Activated naive CD8-positive, alpha-beta T cell treated with anti-CD3 and anti-CD28 coated beads, Interleukin-2, amount 50 U/mL, for 24 hours (primary cell): ENCODE data around the gene HABP2.

Experiments
- ATAC-seq: fragments of 150-1000 bp; cut with Tn5 transposase; one replicate; pipeline ENCODE4 v1.10.0; 2021
- DNase-seq: peaks from one replicate; pipeline ENCODE4 v3.0.0; 2021
- H3K27ac Mint-ChIP-seq: one replicate; pipeline ENCODE4 v1.8.0; 2021; ENCODE audit warnings: mild to moderate bottlenecking, mixed read lengths
- H3K27me3 Mint-ChIP-seq: one replicate; pipeline ENCODE4 v1.8.0; 2021; ENCODE audit warnings: mixed read lengths
- H3K36me3 Mint-ChIP-seq: one replicate; pipeline ENCODE4 v1.8.0; 2021; ENCODE audit warnings: low read depth, mixed read lengths
- H3K4me1 Mint-ChIP-seq: one replicate; pipeline ENCODE4 v1.8.0; 2021; ENCODE audit warnings: mixed read lengths
- H3K4me3 Mint-ChIP-seq: one replicate; pipeline ENCODE4 v1.8.0; 2021; ENCODE audit warnings: mild to moderate bottlenecking, moderate library complexity, mixed read lengths
- H3K9me3 Mint-ChIP-seq: one replicate; pipeline ENCODE4 v1.8.0; 2021; ENCODE audit warnings: mixed read lengths

HABP2 gene

DNA sequence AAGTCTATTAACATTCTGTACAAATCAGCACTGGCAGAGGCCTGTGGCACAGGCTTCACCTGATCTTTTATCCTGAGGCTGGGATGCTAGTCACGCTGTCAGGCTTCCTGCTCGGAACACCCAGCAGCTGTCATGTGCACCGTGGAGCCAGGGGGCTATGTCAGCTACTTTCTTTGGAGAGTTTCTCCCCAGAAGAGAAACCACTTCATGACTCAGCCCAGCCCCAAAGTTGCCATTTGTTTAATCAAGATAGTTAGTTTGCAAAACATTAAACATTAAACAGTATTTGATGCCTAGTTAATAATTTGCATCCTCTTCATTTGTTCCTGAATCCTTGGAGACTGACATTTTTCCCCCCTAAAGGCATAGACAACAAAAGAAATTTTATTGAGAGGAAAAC is at the start of gene HABP2:
Gene HABP2 (plus strand): TSS at position 353 of the 400 bp plus-strand sequence. CDS start 69 bp downstream, outside the sequence.
- no peaks in the 10 kb centered on the region for H3K36me3 Mint-ChIP-seq
- DNase-seq (no peak), ATAC-seq (no peak)
- H3K9me3 Mint-ChIP-seq: no peaks in the 10 kb centered on the region
- peaks cover 10% of the 10 kb centered on the region for H3K27me3 Mint-ChIP-seq
- no peak within 1 kb of the TSS for H3K27ac Mint-ChIP-seq
- H3K4me3 Mint-ChIP-seq: no peak within 1 kb of the TSS
- H3K4me1 Mint-ChIP-seq: no peaks in the 10 kb centered on the region

GRCh38 chr10:113503930-113504329 is 48.9 kb upstream of the HABP2 start:
- Mint-ChIP-seq H3K4me1 (no peaks in the 10 kb centered on the region), H3K9me3 (no peaks in the 10 kb centered on the region), H3K4me3 (no peak overlapping the region), H3K36me3 (no peaks in the 10 kb centered on the region), H3K27ac (no peak overlapping the region), H3K27me3 (no peaks in the 10 kb centered on the region)
- ATAC-seq (no peak), DNase-seq (no peak)

DNA sequence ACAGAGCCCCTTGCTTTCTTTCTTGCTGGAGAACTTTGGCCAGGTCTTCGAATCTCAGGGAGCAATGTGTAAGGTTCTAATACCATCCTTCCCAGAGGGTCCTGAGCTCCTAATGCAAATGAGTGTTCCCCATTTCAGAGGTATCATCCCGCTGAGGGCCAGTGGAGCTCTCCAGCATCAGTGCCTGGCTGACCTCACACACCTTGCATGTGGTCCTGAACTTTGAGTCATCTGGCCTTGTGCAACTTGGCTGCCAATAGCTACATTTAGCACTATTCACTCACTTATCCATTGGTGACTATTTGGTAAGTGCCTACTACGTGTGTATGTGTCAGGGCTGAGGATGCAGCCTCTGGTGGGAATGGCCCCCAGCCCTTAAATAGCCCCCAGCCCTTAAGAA is 48.4 kb upstream of the HABP2 start:
- H3K27ac Mint-ChIP-seq: no peak overlapping the region
- H3K27me3 Mint-ChIP-seq: no peaks in the 10 kb centered on the region
- no peaks in the 10 kb centered on the region for H3K36me3 Mint-ChIP-seq
- no peaks in the 10 kb centered on the region for H3K9me3 Mint-ChIP-seq
- DNase-seq: no peak
- H3K4me3 Mint-ChIP-seq: no peak overlapping the region
- H3K4me1 Mint-ChIP-seq: no peaks in the 10 kb centered on the region
- no peak for ATAC-seq

DNA sequence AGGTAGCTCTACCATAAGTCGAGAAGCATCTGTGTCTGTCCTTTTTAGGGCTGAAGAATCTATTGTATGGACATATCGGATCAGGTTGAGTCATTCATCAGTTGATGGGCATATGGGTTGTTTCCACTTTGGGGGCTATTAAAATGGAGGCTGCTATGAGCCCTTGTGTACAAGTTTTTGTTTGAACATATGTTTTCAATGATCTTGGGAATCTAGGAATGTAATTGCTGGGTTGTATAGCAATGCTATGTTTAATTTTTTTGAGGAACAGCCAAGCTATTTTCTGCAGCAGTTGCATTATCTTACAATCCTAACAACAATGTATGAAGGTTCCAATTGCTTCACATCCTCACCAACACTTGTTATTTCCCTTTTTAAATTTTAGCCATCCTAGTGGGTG is 46.4 kb upstream of the HABP2 start:
- no peaks in the 10 kb centered on the region for H3K36me3 Mint-ChIP-seq
- H3K27ac Mint-ChIP-seq: no peak overlapping the region
- DNase-seq (no peak), ATAC-seq (no peak)
- H3K4me1 Mint-ChIP-seq: no peaks in the 10 kb centered on the region
- peaks cover 4% of the 10 kb centered on the region for H3K9me3 Mint-ChIP-seq
- no peak overlapping the region for H3K4me3 Mint-ChIP-seq
- H3K27me3 Mint-ChIP-seq: no peaks in the 10 kb centered on the region

GRCh38 chr10:113511419-113511818 is 41.4 kb upstream of the HABP2 start:
- H3K9me3 Mint-ChIP-seq: peaks cover 21% of the 10 kb centered on the region

GRCh38 chr10:113515161-113515560 is 37.7 kb upstream of the HABP2 start:
- ATAC-seq (no peak), DNase-seq (no peak)
- peaks cover 8% of the 10 kb centered on the region for H3K27me3 Mint-ChIP-seq
- H3K27ac Mint-ChIP-seq: no peak overlapping the region
- no peaks in the 10 kb centered on the region for H3K4me1 Mint-ChIP-seq
- no peaks in the 10 kb centered on the region for H3K36me3 Mint-ChIP-seq
- H3K4me3 Mint-ChIP-seq: no peak overlapping the region
- peaks cover 21% of the 10 kb centered on the region for H3K9me3 Mint-ChIP-seq

More at GRCh38 chr10:113511419-113511818, 41.4 kb upstream of the HABP2 start:
- DNase-seq: no peak
- no peak for ATAC-seq
- H3K4me3 Mint-ChIP-seq: no peak overlapping the region
- no peaks in the 10 kb centered on the region for H3K36me3 Mint-ChIP-seq
- peaks cover 7% of the 10 kb centered on the region for H3K27me3 Mint-ChIP-seq
- H3K27ac Mint-ChIP-seq: no peak overlapping the region
- H3K4me1 Mint-ChIP-seq: no peaks in the 10 kb centered on the region

DNA sequence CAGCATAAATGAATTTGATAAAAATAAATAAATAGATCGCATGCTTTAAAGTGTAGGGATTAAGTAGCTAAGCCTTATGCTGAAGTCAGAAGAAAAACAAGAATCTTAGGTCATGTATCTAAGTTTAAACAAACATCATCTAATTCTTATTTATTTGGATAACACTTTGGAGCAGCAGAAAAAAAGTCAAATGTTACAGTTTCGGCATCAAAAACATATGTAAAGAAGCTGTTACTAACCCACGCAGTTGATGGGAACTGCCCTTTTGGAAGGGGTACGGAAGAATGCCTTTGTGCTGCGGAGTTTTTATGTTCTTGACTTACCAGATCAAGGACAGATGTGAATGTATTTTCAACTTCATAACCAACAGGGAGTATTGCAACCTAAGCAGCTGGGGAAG is 37.3 kb upstream of the HABP2 start:
- ATAC-seq: no peak
- Mint-ChIP-seq H3K27ac (no peak overlapping the region), H3K4me1 (no peaks in the 10 kb centered on the region), H3K36me3 (no peaks in the 10 kb centered on the region), H3K27me3 (peaks cover 8% of the 10 kb centered on the region), H3K4me3 (no peak overlapping the region), H3K9me3 (peaks cover 21% of the 10 kb centered on the region)
- DNase-seq: no peak

- DNase-seq (no peak), ATAC-seq (no peak)
- H3K9me3 Mint-ChIP-seq: peaks cover 21% of the 10 kb centered on the region
- no peaks in the 10 kb centered on the region for H3K36me3 Mint-ChIP-seq
- H3K27me3 Mint-ChIP-seq: peaks cover 10% of the 10 kb centered on the region
- no peak overlapping the region for H3K27ac Mint-ChIP-seq
- H3K4me1 Mint-ChIP-seq: no peaks in the 10 kb centered on the region
- H3K4me3 Mint-ChIP-seq: no peak overlapping the region
Measured at GRCh38 chr10:113516061-113516460, 36.8 kb upstream of the HABP2 start.

DNA sequence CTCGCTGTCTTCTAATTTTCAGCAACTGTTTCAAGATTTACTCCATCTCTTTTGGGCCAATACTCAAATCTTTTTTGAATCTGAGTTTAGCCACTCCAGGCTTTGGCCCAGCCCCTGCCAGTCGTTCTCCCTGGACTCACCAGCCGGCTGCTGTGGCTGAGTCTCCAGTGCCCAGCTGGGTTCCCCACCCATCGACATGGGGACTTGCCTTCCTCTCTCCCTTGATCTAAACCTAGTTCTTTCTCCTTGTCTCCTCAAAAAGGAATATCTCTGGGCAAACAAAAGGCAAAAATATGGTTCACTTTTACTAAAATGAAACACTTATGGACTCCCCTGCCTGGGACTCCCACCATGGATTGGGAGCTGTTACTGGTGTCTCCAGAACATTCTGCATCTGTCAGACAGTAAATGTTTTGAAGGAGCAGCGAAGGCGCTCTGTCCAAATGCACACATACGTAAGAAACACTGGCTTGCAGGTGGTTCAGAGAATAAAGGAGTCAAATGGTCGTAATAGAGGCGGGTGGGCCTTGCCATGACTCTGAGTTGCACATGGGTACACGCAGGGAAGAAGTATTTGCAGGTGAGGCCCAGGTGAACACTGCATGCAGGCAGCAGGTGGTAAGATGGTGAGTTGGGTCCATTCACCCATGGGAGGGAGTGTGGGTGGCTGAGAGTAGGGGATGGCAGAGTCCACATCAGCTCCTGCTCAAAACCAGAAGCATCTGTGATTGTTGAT is 35.5 kb upstream of the HABP2 start:
- no peak for DNase-seq
- Mint-ChIP-seq H3K36me3 (no peaks in the 10 kb centered on the region), H3K4me3 (no peak overlapping the region), H3K27ac (no peak overlapping the region), H3K27me3 (peaks cover 8% of the 10 kb centered on the region), H3K9me3 (peaks cover 9% of the 10 kb centered on the region), H3K4me1 (no peaks in the 10 kb centered on the region)
- ATAC-seq: no peak

- ATAC-seq: no peak
- Mint-ChIP-seq H3K4me3 (no peak overlapping the region), H3K36me3 (no peaks in the 10 kb centered on the region), H3K27me3 (peaks cover 8% of the 10 kb centered on the region), H3K27ac (no peak overlapping the region), H3K4me1 (no peaks in the 10 kb centered on the region), H3K9me3 (peaks cover 4% of the 10 kb centered on the region)
- no peak for DNase-seq
Measured at GRCh38 chr10:113517901-113518260, 35.0 kb upstream of the HABP2 start.

GRCh38 chr10:113518415-113518814 is 34.4 kb upstream of the HABP2 start:
- Mint-ChIP-seq H3K4me3 (no peak overlapping the region), H3K27me3 (peaks cover 8% of the 10 kb centered on the region), H3K9me3 (peaks cover 4% of the 10 kb centered on the region), H3K36me3 (no peaks in the 10 kb centered on the region), H3K4me1 (no peaks in the 10 kb centered on the region), H3K27ac (no peak overlapping the region)
- DNase-seq (no peak), ATAC-seq (no peak)

DNA sequence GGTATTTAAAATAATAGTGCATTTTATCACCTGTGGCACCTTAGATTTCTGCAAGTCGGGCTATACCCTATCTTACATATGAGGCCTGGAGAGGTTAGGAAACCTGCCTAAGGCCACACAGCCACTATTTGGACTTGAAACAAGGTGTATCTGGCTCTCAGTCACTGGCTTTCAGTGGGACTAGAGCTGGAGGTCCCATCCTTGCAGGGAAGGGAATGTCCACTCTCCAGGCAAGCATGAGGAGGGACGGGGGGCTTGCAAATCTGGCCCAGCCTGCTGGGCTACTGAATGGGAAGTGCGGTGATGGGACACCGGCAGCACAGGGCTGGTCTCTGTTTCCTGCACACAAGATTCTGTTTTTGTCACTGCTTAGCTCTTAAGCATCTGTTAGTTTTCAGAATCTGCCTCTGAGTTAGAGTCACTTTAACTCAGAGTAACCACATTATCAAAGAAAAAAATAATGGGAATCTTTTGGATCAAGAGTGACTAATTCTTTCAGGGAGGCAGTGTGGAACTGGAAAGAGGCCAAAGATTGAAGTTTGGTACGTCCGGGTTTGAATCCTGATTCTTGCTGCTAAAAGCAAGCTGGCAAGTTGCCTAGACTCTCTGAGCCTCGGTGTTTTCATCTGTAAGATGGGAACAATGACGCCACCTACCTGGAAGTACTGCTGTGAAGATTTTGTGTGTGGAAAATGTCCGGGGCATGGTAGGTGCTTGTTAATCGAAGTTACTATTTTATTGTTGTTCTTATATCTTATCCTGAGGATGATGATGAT is 33.8 kb upstream of the HABP2 start:
- no peak overlapping the region for H3K27ac Mint-ChIP-seq
- no peaks in the 10 kb centered on the region for H3K4me1 Mint-ChIP-seq
- ATAC-seq (no peak), DNase-seq (no peak)
- H3K36me3 Mint-ChIP-seq: no peaks in the 10 kb centered on the region
- H3K9me3 Mint-ChIP-seq: peaks cover under 1% of the 10 kb centered on the region
- H3K4me3 Mint-ChIP-seq: no peak overlapping the region
- H3K27me3 Mint-ChIP-seq: peaks cover 4% of the 10 kb centered on the region

DNA sequence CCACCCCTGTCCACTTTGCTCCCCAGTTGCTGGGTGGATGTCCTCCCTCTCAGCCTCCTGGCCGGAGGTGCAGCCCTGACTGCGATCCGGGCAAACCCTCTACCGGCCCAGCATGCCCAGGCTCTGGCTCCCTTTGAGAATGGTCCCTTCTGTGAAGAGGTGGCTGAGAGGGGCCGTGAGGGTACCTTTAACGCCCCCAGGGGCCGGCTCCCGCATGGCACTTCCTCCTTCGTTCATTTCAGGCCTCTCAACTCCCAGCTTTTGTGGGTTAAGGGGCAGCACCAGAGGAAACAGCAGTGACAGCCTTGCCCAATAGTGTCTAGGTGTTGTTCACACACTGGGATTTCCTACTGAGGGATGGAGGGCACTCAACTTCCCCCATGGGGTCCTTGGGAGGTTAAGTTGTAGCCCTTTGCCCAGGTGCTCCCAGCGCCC is 33.2 kb upstream of the HABP2 start:
- Mint-ChIP-seq H3K36me3 (no peaks in the 10 kb centered on the region), H3K4me1 (no peaks in the 10 kb centered on the region), H3K27ac (no peak overlapping the region), H3K4me3 (no peak overlapping the region), H3K27me3 (peaks cover 6% of the 10 kb centered on the region), H3K9me3 (no peaks in the 10 kb centered on the region)
- ATAC-seq: no peak
- DNase-seq: no peak

DNA sequence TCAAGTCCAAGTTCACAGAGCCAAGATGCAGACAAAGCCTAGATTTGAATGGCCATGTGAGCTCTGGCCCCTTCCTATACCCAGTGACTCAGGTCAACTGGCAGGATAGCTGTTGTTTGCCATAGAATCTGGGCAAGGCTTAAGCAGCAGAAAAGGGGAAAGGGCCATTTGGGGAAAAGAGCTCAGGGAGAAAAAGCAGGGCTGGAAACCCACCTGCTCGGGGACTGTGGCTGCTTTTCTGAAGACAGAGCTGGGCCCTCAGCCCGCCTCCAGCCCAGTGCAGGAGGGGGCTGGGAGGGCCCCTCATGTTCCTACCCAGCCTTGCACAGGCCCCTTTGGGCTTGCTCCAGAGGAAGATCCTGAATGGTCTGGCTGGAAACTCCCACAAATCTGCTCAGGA is 32.6 kb upstream of the HABP2 start:
- Mint-ChIP-seq H3K27ac (no peak overlapping the region), H3K4me3 (no peak overlapping the region), H3K9me3 (no peaks in the 10 kb centered on the region), H3K36me3 (no peaks in the 10 kb centered on the region), H3K4me1 (no peaks in the 10 kb centered on the region), H3K27me3 (peaks cover 6% of the 10 kb centered on the region)
- no peak for ATAC-seq
- DNase-seq: no peak

DNA sequence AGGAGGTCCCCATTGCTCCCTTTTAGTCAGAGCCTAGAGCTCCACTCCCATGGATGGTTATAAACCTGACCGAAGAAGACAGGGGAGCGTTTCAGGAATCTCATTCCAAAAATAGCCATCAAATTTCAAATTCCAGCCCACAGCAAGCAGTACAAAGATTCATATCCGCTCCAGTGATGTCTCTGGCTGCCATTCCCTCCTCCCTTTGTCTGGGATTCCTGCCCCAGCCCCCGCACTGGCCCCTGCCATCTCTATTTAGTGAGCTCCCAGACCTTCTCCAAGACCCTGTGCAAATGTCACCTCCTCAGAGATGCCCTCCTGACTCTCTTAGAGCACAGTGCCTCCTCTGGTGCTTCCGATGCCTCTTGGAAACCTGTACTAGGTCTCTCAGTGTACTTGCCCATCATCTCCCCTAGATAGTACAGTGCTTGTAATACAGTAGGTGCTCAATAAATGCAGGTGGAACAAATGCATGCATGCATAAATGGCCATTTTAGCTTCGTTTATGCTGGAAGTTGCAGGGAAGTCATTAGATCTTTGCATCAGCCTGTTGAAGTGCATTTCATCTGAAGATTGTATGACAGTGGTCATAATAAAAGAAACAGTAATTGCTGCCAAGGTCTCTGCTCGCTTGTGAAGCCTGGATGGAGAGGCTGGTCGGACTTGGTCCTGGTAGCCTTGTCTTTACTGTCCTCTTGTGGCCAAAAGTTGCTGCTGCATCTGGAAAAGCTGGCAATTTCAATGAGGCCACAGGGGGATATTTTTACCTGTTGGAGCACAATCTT is 32.0 kb upstream of the HABP2 start:
- Mint-ChIP-seq H3K4me1 (no peaks in the 10 kb centered on the region), H3K9me3 (no peaks in the 10 kb centered on the region), H3K27ac (no peak overlapping the region), H3K27me3 (peaks cover 8% of the 10 kb centered on the region), H3K4me3 (no peak overlapping the region), H3K36me3 (no peaks in the 10 kb centered on the region)
- DNase-seq: peak; percentile 20
- ATAC-seq: no peak
